NT2/D1 (cell line): ENCODE measurements around the gene MOCS2.

ENCODE experiments used
- SUZ12 ChIP-seq: IDR thresholded peaks from 2 replicates; pipeline ENCODE4 v1.6.1; 2011; ENCODE audit not compliant: insufficient read length, insufficient read depth; ENCODE audit errors: extremely low read depth
- YY1 ChIP-seq: IDR thresholded peaks from 2 replicates; pipeline ENCODE4 v1.6.1; 2011; ENCODE audit not compliant: insufficient read length, insufficient read depth
- ZNF274 ChIP-seq: IDR thresholded peaks from 2 replicates; pipeline ENCODE4 v1.6.1; 2011; ENCODE audit warnings: mild to moderate bottlenecking, low read depth, low read length

GRCh38 chr5:53071298-53071697 lies 38.3 kb downstream of the MOCS2 start:
- TF ChIP-seq ZNF274 = no peak
- TF ChIP-seq YY1 = no peak
- no peak for TF ChIP-seq SUZ12
